Hypothalamus (tissue), 51 donors: ENCODE data around the gene ABCB11.

Source experiments
- DNase-seq, 51 donors: peaks; one replicate each; lab custom pipeline; 2025; lab: John Stamatoyannopoulos, UW

ABCB11 gene

DNA sequence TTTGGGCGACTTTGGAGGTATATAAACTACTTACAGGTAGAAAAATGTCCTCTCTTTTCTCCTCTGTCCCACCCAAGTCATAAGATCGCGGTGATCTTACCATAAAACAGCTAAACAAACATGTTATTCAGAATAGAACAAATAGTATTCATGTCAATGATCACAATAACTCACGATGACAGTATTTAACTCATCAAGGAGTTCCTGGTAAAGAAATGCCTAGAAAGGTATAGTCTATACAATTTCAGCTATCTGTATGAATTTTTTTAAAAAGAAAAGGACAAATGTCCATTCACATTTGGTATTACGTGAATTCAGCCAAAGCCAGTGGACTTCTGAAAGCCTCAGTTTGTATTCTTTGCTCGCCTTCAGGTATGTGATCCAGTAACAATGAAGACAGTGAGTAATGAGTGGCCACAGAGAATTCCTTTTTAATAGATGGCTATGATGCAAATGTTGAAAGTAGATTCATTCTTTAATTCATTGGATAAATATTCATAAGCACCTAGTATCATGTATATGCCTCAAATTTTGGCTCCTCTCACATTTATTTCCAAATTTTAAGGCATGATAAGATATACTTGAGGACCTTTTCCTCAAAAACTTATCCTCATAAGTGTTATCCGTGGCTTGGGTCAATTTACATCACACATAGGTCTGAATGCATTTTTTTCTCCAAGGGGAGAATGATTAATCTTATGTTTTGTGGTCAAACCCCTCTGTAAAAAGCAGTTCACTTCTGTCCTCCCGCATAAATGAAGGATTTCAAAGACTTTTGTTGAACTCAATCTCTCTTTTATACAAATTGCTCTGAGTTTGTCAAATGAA lies 20.3 kb downstream of the ABCB11 start:
- no peak for DNase-seq

- no peak for DNase-seq
These were observed 21.1 kb downstream of the ABCB11 start for GRCh38 chr2:169009865-169010579.

GRCh38 chr2:169007941-169008340 lies 23.2 kb downstream of the ABCB11 start:
- DNase-seq = no peak

- no peak for DNase-seq
These were observed 23.8 kb downstream of the ABCB11 start for GRCh38 chr2:169007356-169007755.

DNA sequence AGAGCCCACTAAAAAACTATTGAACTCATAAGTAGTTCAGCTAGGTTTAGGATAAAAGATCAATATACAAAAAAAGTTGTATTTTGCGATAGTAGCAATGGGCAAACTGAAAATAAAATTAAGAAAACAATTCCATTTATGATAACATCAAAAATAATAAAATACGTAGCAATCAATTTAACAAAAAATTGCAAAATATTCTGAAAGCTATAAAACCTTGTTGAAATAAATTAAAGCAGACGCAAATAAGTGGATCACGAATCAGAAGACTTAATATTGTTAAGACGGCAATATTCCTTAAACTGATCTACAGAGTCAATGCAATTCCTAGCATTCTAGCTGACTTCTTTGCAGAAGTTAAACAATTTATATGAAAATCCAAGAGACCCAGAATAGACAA lies 24.5 kb downstream of the ABCB11 start:
- DNase-seq = no peak

GRCh38 chr2:169005994-169006393 lies 25.1 kb downstream of the ABCB11 start:
- no peak for DNase-seq

GRCh38 chr2:169005080-169005598 lies 26.0 kb downstream of the ABCB11 start:
- no peak for DNase-seq

DNA sequence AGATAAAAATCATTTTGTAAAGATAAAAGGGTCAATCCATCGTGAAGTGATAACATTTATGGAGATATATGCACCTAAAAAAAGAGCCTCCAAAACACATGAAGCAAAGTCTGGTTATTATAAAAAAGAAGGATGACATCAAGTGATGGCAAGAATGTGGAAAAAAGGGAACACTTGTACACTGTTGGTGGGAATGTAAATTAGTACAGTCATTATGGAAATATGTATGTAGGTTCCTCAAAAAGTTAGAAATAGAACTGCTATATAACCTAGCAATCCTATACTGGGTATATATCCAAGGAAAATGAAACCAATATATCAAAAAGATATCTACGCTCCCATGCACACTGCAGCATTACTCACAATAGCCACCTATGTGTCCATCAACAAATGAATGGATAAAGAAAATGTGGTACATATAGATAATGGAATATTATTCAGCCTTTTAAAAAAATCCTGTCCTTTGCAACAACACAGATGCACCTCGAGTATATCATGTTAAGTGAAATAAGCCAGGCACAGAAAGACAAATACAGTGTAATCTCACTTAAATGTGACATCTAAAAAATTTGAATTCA lies 28.9 kb downstream of the ABCB11 start:
- DNase-seq = no peak

- no peak for DNase-seq
These were observed 29.9 kb downstream of the ABCB11 start for GRCh38 chr2:169001116-169001815.

DNA sequence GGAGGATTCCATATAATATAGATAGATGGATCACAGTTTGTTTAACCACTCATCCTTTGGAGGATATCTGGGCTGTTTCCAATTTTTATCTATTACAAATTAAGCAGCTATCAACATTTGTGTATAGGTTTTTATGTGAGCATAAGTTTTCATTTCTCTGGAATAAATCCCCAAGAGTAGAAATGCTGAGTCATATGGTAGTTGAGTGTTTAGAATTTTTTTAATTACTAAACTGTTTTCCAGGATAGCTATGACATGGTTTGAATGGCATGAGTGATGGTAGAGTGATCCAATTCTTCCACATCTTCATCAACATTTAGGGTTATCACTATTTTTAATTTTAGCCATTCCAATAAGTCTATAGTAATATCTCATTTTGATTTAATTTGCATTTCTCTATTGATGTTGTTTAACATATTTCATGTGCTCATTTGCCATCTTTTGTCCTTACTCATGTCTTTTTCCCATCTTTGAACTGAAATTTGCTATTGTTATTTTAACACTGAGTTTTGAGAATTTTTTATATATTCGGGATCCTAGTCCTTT lies 31.4 kb downstream of the ABCB11 start:
- no peak for DNase-seq

DNA sequence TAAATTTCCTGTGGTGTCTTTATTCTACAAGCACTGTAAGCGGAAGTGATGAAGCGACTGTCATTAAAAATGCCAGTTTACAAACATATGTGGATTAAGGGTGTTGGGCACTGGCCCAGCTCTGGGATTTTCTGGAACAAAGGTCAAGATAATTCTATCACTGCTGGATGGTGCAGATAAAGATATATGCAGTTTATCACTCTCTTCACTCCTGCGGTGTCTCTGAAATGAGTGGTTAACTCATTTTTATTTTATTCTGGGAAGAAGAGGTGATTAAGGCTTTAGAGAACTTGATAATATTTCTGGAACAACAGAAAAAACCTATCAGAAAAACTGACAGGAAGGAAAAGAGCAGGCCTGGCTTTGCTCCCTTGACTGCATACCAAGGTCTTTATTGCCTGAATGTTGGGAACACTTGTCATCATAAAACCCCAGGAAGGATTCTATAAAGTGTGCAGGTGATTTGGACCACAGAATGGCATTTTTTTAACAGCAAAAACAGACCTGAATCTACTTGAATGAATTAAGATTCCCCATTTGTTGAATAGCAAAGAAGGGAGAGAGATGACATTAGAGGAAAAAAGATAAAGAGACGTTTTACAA lies 32.4 kb downstream of the ABCB11 start:
- DNase-seq = no peak

- DNase-seq = no peak
These were observed 33.3 kb downstream of the ABCB11 start for GRCh38 chr2:168997794-168998193.

GRCh38 chr2:168997118-168997521 lies 34.0 kb downstream of the ABCB11 start:
- no peak for DNase-seq

GRCh38 chr2:168995744-168996143 lies 35.4 kb downstream of the ABCB11 start:
- DNase-seq = no peak

GRCh38 chr2:168993538-168993937 lies 37.6 kb downstream of the ABCB11 start:
- DNase-seq = no peak

DNA sequence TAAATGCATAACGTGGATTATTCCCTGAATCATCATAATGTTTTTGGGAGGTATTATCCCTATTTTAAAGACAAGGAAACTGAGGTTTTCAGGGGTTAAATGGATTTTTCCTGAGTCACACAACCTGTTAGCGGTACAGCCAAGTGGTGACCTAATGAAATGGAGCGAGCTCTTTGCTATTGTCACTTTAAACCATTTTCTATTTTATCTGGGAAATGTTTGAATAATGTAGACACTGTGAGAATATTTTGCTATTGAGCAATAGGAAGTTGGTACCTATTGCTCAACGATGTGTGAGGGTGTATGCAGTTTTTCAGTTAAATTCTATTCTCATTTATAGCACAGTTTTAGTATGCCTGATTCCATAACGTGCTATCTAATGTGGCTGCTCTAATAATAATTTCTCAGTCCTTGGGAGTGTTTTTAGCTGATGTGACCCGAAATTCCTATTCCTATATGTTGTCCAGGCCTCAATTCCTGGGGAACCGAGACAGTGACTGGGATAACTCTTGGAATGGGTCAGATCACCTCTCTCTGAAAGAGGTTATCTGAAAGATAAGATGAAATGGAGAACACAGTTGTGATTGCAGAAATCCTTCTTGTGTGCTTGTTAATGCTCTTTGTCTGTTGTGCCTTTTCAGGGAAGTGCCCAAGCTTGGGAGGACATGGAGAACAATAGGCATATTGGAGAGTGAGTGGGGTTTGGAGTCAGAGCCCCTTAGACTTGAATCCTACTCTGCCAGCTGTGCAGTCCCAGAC lies 38.4 kb downstream of the ABCB11 start:
- no peak for DNase-seq

GRCh38 chr2:168992026-168992425 lies 39.1 kb downstream of the ABCB11 start:
- DNase-seq = no peak

DNA sequence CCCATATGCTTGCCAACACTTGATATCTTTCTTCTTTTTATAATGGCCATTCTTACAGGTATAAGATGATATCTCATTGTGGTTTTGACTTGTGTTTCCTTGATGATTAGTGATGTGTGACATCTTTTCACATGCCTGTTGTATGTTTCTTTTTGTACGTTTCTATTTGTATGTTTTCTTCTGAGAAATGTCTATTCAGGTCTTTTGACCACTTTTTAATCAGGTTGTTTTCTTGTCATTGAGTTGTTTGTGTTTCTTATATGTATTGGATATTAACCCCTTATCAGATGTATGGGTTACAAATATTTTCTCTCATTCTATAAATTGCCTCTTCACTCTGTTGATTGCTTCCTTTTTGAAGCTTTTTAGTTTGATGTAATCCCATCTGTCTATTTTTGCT lies 42.4 kb downstream of the ABCB11 start:
- DNase-seq = no peak

GRCh38 chr2:168986398-168986943 lies 44.7 kb downstream of the ABCB11 start:
- no peak for DNase-seq
